SK-N-SH (cell line): ENCODE measurements around the gene CAMKMT. TPM values are rescaled to one million over a fixed set of nuclear protein-coding genes. Genes with fewer than 3 reads are reported as not detected.

Experiments
- CTCF ChIA-PET: fragments of 300-600, 350-600 bp; formaldehyde crosslinking; extraction: SDS; loops from one replicate; lab custom pipeline; 2021; lab: Yijun Ruan, JAX
- POLR2A ChIA-PET: fragments of 350-600 bp; sonication (Branson Sonifier 250); formaldehyde crosslinking; extraction: SDS; loops from one replicate; lab custom pipeline; 2020; ENCODE audit warnings: antibody characterized with exemption, inconsistent platforms; lab: Yijun Ruan, JAX
- DNase-seq: peaks from one replicate; pipeline ENCODE4 v3.0.0; 2012
- H2AFZ ChIP-seq: fragments of 200-600 bp; sonication (generic); 2 replicates; pipeline ENCODE4 v1.8.1; 2016; ENCODE audit warnings: antibody characterized with exemption, mild to moderate bottlenecking, low read depth
- H3F3A ChIP-seq: fragments of 200-600 bp; sonication (generic); replicated peaks from 2 replicates; pipeline ENCODE3; 2016; ENCODE audit warnings: antibody characterized with exemption, mild to moderate bottlenecking; ENCODE audit not compliant: insufficient read depth
- H3K27ac ChIP-seq, 2 experiments: fragments of 200-500 bp in 1 of 2; fragments of 200-600 bp in 1 of 2; sonication (Bioruptor generic) in 1 of 2; sonication (generic), shearing (Covaris generic) in 1 of 2; 2 replicates each; pipeline versions ENCODE4 v1.5.1 to v1.6.1; 2014 to 2016; ENCODE audit warnings: low read depth in 2 of 2, inconsistent platforms in 1 of 2, low read length in 1 of 2, mild to moderate bottlenecking in 1 of 2, mixed read lengths in 1 of 2
- H3K27me3 ChIP-seq: fragments of 200-600 bp; sonication (generic), shearing (Covaris generic); 2 replicates; pipeline ENCODE4 v1.6.1; 2016; ENCODE audit warnings: mixed run types; ENCODE audit not compliant: insufficient read depth
- H3K36me3 ChIP-seq, 2 experiments: fragments of 200-500 bp in 1 of 2; fragments of 200-600 bp in 1 of 2; sonication (Bioruptor generic) in 1 of 2; sonication (generic) in 1 of 2; replicated peaks in 1 of 2; 2 replicates each; pipeline versions ENCODE3 to v1.5.1; 2014 to 2016; ENCODE audit warnings: low read length in 1 of 2, mild to moderate bottlenecking in 1 of 2; ENCODE audit not compliant: insufficient read depth in 2 of 2, control insufficient read depth in 1 of 2
- H3K4me1 ChIP-seq, 2 experiments: fragments of 200-500 bp in 1 of 2; fragments of 200-600 bp in 1 of 2; sonication (Bioruptor generic) in 1 of 2; sonication (generic), shearing (Covaris generic) in 1 of 2; 2 replicates each; pipeline versions ENCODE4 v1.5.1 to v1.6.1; 2014 to 2016; ENCODE audit warnings: low read depth in 1 of 2, low read length in 1 of 2, mixed run types in 1 of 2; ENCODE audit not compliant: insufficient read depth in 2 of 2, control insufficient read depth in 1 of 2
- H3K4me2 ChIP-seq: fragments of 200-600 bp; sonication (generic), shearing (Covaris generic); 2 replicates; pipeline ENCODE4 v1.6.1; 2017; ENCODE audit warnings: mixed run types
- H3K4me3 ChIP-seq, 2 experiments: fragments of 200-500 bp in 1 of 2; fragments of 200-600 bp in 1 of 2; sonication (Bioruptor generic) in 1 of 2; sonication (generic), shearing (Covaris generic) in 1 of 2; 2 replicates each; pipeline versions ENCODE4 v1.5.1 to v1.8.1; 2014 to 2016; ENCODE audit warnings: low read depth in 2 of 2, inconsistent platforms in 1 of 2, low read length in 1 of 2, mild to moderate bottlenecking in 1 of 2, mixed read lengths in 1 of 2, moderate library complexity in 1 of 2
- H3K79me2 ChIP-seq: fragments of 200-600 bp; sonication (generic); 2 replicates; pipeline ENCODE4 v1.8.1; 2017; ENCODE audit warnings: mild to moderate bottlenecking; ENCODE audit not compliant: insufficient read depth
- H3K9ac ChIP-seq: fragments of 200-600 bp; sonication (generic); 2 replicates; pipeline ENCODE4 v1.6.1; 2017; ENCODE audit warnings: mixed run types
- H3K9me2 ChIP-seq: fragments of 200-600 bp; sonication (generic); 2 replicates; pipeline ENCODE4 v1.6.1; 2017; ENCODE audit warnings: mixed run types
- H3K9me3 ChIP-seq: fragments of 200-600 bp; sonication (generic); 2 replicates; pipeline ENCODE4 v1.6.1; 2017; ENCODE audit warnings: mixed run types, mild to moderate bottlenecking, moderate library complexity
- H4K20me1 ChIP-seq: fragments of 200-600 bp; sonication (generic); 2 replicates; pipeline ENCODE4 v1.6.1; 2017; ENCODE audit warnings: mild to moderate bottlenecking, mixed run types; ENCODE audit not compliant: insufficient read depth
- FOSL2 ChIP-seq: IDR thresholded peaks from 2 replicates; pipeline ENCODE4 v1.4.0; 2012; ENCODE audit warnings: low read depth, mild to moderate bottlenecking, moderate library complexity, borderline replicate concordance
- FOXJ3 ChIP-seq: sonication (generic); formaldehyde crosslinking; IDR thresholded peaks from 2 replicates; pipeline ENCODE4 v1.5.1; 2020; ENCODE audit warnings: mild to moderate bottlenecking, missing genetic modification reagents
- GABPA ChIP-seq: IDR thresholded peaks from 2 replicates; pipeline ENCODE4 v1.4.0; 2012; ENCODE audit warnings: low read depth, mild to moderate bottlenecking
- NFIC ChIP-seq: IDR thresholded peaks from 2 replicates; pipeline ENCODE4 v1.4.0; 2012; ENCODE audit warnings: borderline replicate concordance
- NRF1 ChIP-seq: IDR thresholded peaks from 2 replicates; pipeline ENCODE4 v1.6.1; 2012; ENCODE audit warnings: low read depth, mild to moderate bottlenecking, low read length
- PBX3 ChIP-seq: IDR thresholded peaks from 2 replicates; pipeline ENCODE4; 2012
- POLR2AphosphoS5 ChIP-seq: IDR thresholded peaks from 2 replicates; pipeline ENCODE4 v1.6.1; 2012; ENCODE audit warnings: low read depth, low read length
- RAD21 ChIP-seq: IDR thresholded peaks from 2 replicates; pipeline ENCODE4 v1.6.1; 2012; ENCODE audit warnings: mild to moderate bottlenecking, low read length
- RCOR1 ChIP-seq: fragments of 150-350 bp; IDR thresholded peaks from 2 replicates; pipeline ENCODE4 v1.6.1; 2017; ENCODE audit warnings: antibody characterized with exemption, low read length
- SIN3A ChIP-seq: IDR thresholded peaks from 2 replicates; pipeline ENCODE4 v1.6.1; 2012; ENCODE audit warnings: low read depth, mild to moderate bottlenecking, low read length, moderate library complexity, borderline replicate concordance
- TAF1 ChIP-seq: IDR thresholded peaks from 2 replicates; pipeline ENCODE4 v1.6.1; 2012; ENCODE audit warnings: low read depth, mild to moderate bottlenecking, low read length, moderate library complexity, borderline replicate concordance
- TCF12 ChIP-seq: IDR thresholded peaks from 2 replicates; pipeline ENCODE4 v1.4.0; 2012
- TEAD4 ChIP-seq: IDR thresholded peaks from 2 replicates; pipeline ENCODE4 v1.4.0; 2012; ENCODE audit warnings: mild to moderate bottlenecking, borderline replicate concordance; ENCODE audit not compliant: insufficient read depth
- WGBS: methylation state at CpG from one replicate; pipeline ENCODE4 v1.1.6; 2017; ENCODE audit warnings: low lambda C conversion rate; 5-methylcytosine and 5-hydroxymethylcytosine counted together
- polyA plus RNA-seq, 3 experiments: library from polyadenylated mRNA; depleted of rRNA; stranded (reverse); fragments of >200 nt; gene quantifications; 2 replicates each; pipeline ENCODE4 v1.2.3, GENCODE V29; 2012
- TF ChIP-seq, protein P1 (sequence below): fragments of 200-600 bp; sonication (generic); IDR thresholded peaks from 2 replicates; pipeline ENCODE4 v1.6.1; 2017; ENCODE audit warnings: antibody characterized with exemption, mild to moderate bottlenecking, moderate library complexity
- TF ChIP-seq, protein P2 (sequence below): IDR thresholded peaks from 2 replicates; pipeline ENCODE4 v1.6.1; 2012; ENCODE audit warnings: mild to moderate bottlenecking, low read depth, low read length, moderate library complexity
- TF ChIP-seq, protein P3 (sequence below): IDR thresholded peaks from 2 replicates; pipeline ENCODE4 v1.4.0; 2012; ENCODE audit warnings: low read depth, borderline replicate concordance

CAMKMT gene
- polyA plus RNA-seq, 1 of the 3 experiments (the other 2 are of a cell fraction): 5.9 TPM

GRCh38 chr2:44789446-44789845, 427.7 kb downstream of the CAMKMT start:
- Histone ChIP-seq H3K79me2 (no peaks in the 10 kb centered on the region), H4K20me1 (no peaks in the 10 kb centered on the region), H3K9me3 (no peaks in the 10 kb centered on the region), H3F3A (no peaks in the 10 kb centered on the region), H3K4me3 (no peak overlapping the region), H3K9me2 (no peaks in the 10 kb centered on the region), H3K4me2 (no peak overlapping the region), H3K36me3 (no peaks in the 10 kb centered on the region), H3K9ac (no peak overlapping the region), H3K27ac (no peak overlapping the region), H2AFZ (no peak overlapping the region), H3K27me3 (no peaks in the 10 kb centered on the region), H3K4me1 (peaks cover 0 to 2% of the 10 kb centered on the region in 2 experiments; a peak in 1 of 4 replicates)
- DNase-seq: no peak
- ChIA-PET POLR2A (no interaction called here), CTCF (interaction anchor here (0.9 to 1.9 kb wide), 4 partner anchors 11 to 310 kb away, joined by 4 to 7 read pairs (median 6); no protein-coding TSS in a partner anchor)
- WGBS: 74% methylated on average over 5 of the region's 5 CpGs
- TF ChIP-seq NRF1 (no peak), FOXJ3 (CRISPR knock-in tag) (no peak), TCF12 (no peak), RCOR1 (no peak)

DNA sequence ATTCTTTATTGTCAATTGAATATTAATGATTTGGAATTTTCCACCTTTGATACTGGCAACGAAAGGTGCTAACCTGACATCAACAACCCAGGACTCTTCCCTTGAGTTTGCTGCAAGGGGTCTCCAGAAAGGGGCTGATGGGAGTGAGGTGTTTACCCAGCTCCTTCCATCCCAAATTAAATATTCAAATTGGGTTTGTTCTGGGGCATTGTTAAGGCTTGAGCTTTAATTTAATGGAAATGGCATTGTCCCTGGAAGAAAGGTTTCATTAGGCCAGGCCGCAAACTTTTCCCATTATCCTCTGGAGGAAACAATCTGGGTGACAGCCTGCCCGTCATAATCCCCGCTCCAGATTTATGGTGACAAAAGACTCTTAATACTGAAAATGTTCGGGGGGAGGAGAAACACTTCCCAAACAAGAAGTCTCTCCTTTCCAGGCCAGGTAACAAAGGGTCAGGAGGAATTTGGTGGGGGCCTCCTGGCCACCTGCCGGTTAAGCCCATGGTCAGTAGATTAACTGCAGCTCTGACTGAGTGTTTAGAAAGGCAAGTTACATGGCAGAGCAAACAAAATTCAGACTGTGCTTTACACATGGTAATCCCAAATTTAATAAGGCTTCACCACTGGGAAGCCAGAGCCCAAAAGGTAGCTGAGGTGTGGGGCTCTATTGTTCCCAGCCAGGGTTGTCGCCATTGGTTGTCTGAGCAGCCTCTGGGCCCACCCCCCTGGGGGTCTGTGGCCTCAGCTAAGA, 428.4 kb downstream of the CAMKMT start:
- no peaks in the 10 kb centered on the region for H3K36me3 ChIP-seq
- H2AFZ ChIP-seq: no peak overlapping the region
- no peak overlapping the region for H3K27ac ChIP-seq
- CTCF ChIA-PET: interaction anchor here (0.6 to 1.9 kb wide), 8 partner anchors 10 to 311 kb away, joined by 3 to 7 read pairs (median 5); no protein-coding TSS in a partner anchor
- no peaks in the 10 kb centered on the region for H4K20me1 ChIP-seq
- H3K9me3 ChIP-seq: no peaks in the 10 kb centered on the region
- DNase-seq: no peak
- no peaks in the 10 kb centered on the region for H3F3A ChIP-seq
- POLR2A ChIA-PET: no interaction called here
- H3K4me1 ChIP-seq: peaks cover 0 to 2% of the 10 kb centered on the region in 2 experiments; a peak in 1 of 4 replicates
- no peak overlapping the region for H3K9ac ChIP-seq
- no peak overlapping the region for H3K4me3 ChIP-seq
- H3K79me2 ChIP-seq: no peaks in the 10 kb centered on the region
- no peaks in the 10 kb centered on the region for H3K9me2 ChIP-seq
- no peak overlapping the region for H3K4me2 ChIP-seq
- no peaks in the 10 kb centered on the region for H3K27me3 ChIP-seq
- 69% methylated on average over 7 of the region's 7 CpGs for WGBS
- TF ChIP-seq, protein P1, sequence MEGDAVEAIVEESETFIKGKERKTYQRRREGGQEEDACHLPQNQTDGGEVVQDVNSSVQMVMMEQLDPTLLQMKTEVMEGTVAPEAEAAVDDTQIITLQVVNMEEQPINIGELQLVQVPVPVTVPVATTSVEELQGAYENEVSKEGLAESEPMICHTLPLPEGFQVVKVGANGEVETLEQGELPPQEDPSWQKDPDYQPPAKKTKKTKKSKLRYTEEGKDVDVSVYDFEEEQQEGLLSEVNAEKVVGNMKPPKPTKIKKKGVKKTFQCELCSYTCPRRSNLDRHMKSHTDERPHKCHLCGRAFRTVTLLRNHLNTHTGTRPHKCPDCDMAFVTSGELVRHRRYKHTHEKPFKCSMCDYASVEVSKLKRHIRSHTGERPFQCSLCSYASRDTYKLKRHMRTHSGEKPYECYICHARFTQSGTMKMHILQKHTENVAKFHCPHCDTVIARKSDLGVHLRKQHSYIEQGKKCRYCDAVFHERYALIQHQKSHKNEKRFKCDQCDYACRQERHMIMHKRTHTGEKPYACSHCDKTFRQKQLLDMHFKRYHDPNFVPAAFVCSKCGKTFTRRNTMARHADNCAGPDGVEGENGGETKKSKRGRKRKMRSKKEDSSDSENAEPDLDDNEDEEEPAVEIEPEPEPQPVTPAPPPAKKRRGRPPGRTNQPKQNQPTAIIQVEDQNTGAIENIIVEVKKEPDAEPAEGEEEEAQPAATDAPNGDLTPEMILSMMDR: no peak
- TF ChIP-seq, protein P2, sequence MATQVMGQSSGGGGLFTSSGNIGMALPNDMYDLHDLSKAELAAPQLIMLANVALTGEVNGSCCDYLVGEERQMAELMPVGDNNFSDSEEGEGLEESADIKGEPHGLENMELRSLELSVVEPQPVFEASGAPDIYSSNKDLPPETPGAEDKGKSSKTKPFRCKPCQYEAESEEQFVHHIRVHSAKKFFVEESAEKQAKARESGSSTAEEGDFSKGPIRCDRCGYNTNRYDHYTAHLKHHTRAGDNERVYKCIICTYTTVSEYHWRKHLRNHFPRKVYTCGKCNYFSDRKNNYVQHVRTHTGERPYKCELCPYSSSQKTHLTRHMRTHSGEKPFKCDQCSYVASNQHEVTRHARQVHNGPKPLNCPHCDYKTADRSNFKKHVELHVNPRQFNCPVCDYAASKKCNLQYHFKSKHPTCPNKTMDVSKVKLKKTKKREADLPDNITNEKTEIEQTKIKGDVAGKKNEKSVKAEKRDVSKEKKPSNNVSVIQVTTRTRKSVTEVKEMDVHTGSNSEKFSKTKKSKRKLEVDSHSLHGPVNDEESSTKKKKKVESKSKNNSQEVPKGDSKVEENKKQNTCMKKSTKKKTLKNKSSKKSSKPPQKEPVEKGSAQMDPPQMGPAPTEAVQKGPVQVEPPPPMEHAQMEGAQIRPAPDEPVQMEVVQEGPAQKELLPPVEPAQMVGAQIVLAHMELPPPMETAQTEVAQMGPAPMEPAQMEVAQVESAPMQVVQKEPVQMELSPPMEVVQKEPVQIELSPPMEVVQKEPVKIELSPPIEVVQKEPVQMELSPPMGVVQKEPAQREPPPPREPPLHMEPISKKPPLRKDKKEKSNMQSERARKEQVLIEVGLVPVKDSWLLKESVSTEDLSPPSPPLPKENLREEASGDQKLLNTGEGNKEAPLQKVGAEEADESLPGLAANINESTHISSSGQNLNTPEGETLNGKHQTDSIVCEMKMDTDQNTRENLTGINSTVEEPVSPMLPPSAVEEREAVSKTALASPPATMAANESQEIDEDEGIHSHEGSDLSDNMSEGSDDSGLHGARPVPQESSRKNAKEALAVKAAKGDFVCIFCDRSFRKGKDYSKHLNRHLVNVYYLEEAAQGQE: no peak
- TF ChIP-seq GABPA (no peak), FOSL2 (no peak), TCF12 (no peak), PBX3 (no peak), TAF1 (no peak), RAD21 (no peak), NFIC (no peak), SIN3A (no peak), POLR2AphosphoS5 (no peak), TEAD4 (no peak), NRF1 (no peak)
- TF ChIP-seq, protein P3, sequence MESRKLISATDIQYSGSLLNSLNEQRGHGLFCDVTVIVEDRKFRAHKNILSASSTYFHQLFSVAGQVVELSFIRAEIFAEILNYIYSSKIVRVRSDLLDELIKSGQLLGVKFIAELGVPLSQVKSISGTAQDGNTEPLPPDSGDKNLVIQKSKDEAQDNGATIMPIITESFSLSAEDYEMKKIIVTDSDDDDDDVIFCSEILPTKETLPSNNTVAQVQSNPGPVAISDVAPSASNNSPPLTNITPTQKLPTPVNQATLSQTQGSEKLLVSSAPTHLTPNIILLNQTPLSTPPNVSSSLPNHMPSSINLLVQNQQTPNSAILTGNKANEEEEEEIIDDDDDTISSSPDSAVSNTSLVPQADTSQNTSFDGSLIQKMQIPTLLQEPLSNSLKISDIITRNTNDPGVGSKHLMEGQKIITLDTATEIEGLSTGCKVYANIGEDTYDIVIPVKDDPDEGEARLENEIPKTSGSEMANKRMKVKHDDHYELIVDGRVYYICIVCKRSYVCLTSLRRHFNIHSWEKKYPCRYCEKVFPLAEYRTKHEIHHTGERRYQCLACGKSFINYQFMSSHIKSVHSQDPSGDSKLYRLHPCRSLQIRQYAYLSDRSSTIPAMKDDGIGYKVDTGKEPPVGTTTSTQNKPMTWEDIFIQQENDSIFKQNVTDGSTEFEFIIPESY: no peak
